Measurements from ENCODE around the gene NUDT6.

DNA sequence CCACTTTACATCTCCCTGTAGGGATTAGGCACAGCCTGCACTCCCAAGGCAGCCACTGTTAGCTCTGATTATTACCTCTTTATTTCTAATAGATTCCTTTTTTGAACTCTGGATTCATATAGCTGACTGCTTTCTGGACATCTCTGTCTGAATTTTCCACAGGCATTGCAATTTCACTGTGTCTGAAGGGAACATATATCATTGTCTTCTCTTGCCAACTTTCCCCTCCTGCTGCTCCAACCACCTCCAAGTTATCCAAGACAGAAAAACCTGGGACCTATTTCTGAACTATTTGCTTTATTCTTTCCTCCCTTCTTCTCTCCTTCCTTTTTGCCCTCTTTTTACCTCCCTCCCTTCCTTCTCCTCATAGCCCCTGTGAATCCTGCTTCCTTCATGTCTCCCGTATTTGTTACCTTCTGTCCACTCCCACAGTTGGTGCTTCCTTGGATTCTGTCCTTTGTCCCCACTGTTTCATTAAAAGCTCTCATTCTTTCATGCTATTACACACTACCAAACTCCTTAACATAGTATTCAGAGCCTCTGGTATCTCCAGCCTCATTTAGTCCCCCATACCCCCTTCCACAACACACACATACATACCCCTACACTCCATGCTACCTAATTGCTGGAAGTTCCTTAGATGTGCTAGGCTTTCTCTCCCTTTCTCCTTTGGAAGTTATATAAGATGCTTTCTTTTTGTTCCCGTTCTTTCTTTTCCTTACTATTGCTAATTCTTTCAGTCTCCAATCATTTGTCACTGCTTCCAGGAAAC lies 61.0 kb downstream of the NUDT6 start:
- TF ChIP-seq CTCF (IDR thresholded peaks at IDR 0.05) (no peak), POLR2A (IDR thresholded peaks at IDR 0.05) (no peak)
